HUDEP-2 (cell line): ENCODE data around the gene MAST4.

ENCODE experiments used
- DNase-seq, 76 experiments: peaks; one replicate each; lab custom pipeline; 2025; ENCODE audit not compliant: unreplicated experiment in 76 of 76; lab: John Stamatoyannopoulos, UW

The MAST4 gene

GRCh38 chr5:66945389-66946349, 349.5 kb downstream of the MAST4 start:
- no peak for DNase-seq

DNA sequence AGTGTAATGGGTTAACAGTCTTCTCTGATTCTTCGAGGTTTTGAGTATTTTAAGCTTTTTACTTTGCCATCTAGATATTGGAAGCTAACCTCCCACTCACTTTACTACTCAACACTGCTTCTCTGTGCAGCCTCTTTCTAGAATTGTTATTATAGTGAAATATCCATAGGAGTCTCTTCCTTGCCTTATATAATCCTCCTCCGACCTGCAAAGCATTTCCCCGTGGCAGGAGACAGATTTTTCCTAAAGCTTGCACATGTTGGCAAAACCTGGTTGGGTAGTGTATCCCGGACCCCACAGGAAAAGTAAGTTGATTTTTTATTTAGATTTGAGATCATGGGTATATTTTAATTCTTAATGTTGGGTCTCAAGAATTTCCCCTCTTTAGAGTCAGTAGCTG, 351.3 kb downstream of the MAST4 start:
- no peak for DNase-seq

- no peak for DNase-seq
Measured at GRCh38 chr5:66949066-66949465, 352.9 kb downstream of the MAST4 start.

DNA sequence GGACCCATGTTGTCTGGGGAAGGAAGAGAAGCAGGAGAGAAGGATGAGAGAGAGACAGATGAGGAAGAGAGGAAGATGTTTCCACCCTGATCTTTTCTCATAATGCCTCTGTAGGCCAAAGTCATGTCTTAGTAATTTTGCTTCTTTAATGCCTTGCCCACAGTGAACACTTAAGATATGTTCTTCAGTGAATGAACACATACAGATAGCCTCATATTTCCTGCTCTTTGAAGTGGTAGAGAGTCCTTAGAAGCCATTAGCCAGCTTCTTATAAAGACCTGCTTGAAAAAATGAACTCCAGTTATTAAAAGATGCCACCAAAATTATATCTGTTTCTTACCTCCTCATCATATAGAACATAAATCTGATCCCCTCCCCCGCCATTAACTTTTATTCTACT, 356.0 kb downstream of the MAST4 start:
- DNase-seq: no peak

GRCh38 chr5:66956439-66956838, 360.2 kb downstream of the MAST4 start:
- no peak for DNase-seq

- no peak for DNase-seq
Measured at GRCh38 chr5:66958201-66958979, 362.2 kb downstream of the MAST4 start.

- DNase-seq: no peak
Measured at GRCh38 chr5:66958980-66959641, 362.9 kb downstream of the MAST4 start.

GRCh38 chr5:66959653-66960052, 363.5 kb downstream of the MAST4 start:
- DNase-seq: no peak

DNA sequence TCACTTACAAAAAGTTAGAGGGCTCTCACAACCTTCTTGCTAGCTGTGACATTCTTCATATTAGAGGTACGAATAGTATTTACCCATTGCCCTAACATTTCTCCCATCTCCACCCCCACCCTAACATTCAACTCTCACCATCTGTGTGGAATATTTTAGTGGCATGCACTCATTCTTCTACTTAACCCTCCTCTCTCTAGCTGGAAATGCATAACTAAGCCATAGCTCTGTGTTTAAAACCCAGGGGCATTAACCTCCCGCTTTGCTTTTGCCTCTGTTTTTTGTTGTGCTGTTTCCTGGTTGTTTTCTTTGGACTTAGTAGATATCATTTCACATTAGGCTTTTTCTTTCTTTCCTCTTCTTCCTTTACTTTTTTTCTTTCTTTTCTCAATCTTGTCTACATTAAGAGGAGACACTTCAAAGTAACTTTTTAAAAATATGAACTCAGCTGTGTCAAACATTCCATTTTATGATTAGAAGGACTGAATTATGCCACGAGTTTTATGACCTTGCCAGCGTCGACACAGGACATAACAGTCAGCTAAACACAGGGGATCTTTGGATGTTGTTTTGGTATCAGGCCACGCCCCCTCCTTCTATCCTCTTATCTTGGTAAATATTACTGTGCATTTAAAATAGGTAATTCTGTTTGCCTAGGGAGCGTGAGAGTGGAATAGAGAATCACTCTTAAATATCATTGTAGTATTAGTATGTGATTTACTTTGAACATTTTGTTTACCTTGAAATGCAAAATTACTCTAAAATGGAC, 364.4 kb downstream of the MAST4 start:
- DNase-seq: no peak

GRCh38 chr5:66963559-66963971, 367.4 kb downstream of the MAST4 start:
- no peak for DNase-seq

- DNase-seq: no peak
Measured at GRCh38 chr5:66966439-66966838, 370.2 kb downstream of the MAST4 start.

DNA sequence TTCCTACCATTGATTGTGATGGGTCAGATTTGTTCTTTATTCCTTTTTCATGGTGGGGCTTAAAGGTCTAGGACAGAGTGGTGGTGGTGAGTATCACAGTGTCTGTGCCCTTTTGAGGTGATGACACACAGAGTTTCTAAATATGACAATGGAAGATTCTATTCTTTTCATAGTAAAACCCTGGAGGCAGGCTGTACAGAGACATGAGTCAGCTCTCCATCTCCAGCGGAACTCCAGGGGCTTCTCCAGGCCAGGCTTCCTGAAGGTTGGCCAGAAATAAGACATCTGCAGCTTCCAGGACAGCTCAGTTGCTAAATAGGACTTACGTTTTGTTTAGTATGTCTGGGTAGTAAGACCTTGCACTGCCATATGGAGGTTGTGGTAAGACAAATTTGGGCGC, 370.9 kb downstream of the MAST4 start:
- DNase-seq: no peak

- DNase-seq: no peak
Measured at GRCh38 chr5:66967826-66968262, 371.7 kb downstream of the MAST4 start.

- DNase-seq: no peak
Measured at GRCh38 chr5:66969484-66969883, 373.3 kb downstream of the MAST4 start.

GRCh38 chr5:66969963-66970362, 373.8 kb downstream of the MAST4 start:
- DNase-seq: no peak

DNA sequence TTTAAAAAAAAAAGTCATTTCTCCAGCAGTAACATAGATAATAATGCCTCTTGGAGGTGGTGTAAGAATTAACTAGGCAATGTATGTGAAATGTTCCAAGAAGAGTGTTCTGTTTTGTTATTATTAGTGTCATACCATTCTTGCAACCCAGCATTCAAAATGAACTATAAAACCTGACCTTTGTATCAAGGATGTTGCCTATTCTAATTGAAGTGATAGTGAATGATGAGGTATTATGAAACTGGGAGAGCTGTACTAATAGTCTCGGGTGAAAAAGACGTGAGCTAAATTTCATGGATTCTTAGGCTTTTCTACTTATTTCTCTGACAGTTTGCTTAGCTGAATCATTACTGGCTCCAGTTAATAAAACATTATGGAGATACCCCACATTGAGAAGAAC, 375.8 kb downstream of the MAST4 start:
- no peak for DNase-seq

- no peak for DNase-seq
Measured at GRCh38 chr5:66974256-66974655, 378.1 kb downstream of the MAST4 start.

DNA sequence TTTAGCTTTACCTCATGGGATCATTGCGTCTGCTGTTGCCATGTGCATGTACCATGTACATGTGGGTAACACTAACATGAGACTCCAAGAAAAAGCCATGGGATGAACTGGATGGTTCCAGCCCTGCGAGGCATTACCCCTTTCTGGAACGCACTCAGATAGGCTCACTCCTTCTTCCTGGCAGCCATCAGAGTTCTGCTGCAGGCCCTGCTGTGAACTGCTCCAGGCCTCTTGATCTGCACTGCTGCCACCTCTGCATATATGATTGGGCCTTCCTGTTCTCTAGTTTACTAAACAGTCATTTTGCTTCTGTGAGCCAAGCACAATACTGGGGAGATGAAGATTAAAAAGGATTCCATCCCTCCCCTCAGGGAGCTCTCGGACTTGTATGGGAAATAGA, 379.9 kb downstream of the MAST4 start:
- DNase-seq: no peak

DNA sequence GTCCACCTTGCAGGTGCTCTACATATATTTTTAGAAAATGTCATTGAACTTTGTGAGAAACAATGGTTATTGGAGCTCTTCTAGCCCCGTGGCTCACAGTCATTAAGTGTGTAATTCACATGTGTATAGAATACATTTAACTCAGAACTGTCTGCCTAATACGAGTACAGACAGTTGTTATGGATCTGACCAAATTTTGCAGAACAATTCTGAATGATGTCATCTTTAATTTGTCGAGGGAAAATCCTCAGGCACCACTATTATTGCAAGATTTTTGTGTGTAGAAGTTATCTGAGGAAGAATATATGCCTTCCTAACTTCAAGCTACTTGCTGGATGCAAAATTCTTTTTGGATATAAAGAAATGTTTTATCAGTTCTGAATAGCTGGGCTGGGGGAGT, 383.5 kb downstream of the MAST4 start:
- DNase-seq: no peak

DNA sequence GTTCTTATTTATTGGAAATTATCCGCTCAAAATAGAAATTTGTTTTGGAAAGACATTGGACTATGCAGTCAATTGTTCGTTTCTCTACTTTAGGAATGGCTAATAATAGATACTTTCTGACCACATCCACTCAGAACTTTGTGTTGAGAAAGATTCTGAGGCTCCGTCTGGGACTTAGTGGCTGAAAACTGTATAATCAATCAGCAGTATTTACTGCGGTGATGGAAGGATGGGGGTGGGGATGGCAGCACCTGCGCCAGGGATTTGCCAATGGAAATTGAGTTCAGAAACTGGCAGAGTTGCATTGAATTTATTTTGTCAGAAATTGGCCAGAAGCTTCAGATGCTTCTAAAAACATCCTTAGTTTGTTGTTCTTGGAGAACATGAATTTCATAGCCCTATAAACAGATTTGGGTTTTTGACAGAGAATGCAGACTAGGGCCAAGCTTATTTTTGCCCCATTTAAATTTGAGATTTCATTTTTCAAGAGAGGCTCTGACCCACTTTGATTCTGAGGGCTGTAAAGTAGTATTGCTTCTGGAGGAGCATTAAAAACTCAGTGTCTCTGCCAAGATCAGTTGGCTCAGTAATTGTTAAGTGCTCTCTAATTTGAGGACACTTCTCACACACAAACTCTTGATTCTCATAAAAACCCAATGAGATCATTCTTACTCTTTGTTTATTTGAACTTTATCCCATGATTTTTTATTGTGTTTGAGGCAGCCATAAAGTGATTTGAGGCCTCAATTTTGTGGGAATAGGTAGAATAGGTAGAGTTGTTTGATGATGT, 385.3 kb downstream of the MAST4 start:
- DNase-seq: no peak
